Skeletal muscle cell (primary cell): ENCODE data around the gene CRTC1.
"Not testable (repeated sequence)": the region's sequence is repeated elsewhere in the genome, so short reads cannot be mapped to it uniquely, and the experiment has no call there.

ENCODE experiments used
- DNase-seq: peaks from one replicate; pipeline ENCODE4 v3.0.0-alpha.2; 2010; ENCODE audit warnings: low read depth
- H3K4me3 ChIP-seq: 2 replicates; pipeline ENCODE4 v1.5.1; 2011; ENCODE audit warnings: low read depth, mild to moderate bottlenecking, control low read depth, low read length, moderate library complexity

Gene CRTC1

GRCh38 chr19:18717601-18718000, 34.1 kb downstream of the CRTC1 start:
- DNase-seq = no peak
- no peak overlapping the region for H3K4me3 ChIP-seq

- no peak for DNase-seq
- no peak overlapping the region for H3K4me3 ChIP-seq
These were observed 34.6 kb downstream of the CRTC1 start for GRCh38 chr19:18718015-18718526.

- no peak overlapping the region for H3K4me3 ChIP-seq
- no peak for DNase-seq
These were observed 35.5 kb downstream of the CRTC1 start for GRCh38 chr19:18718846-18719458.

DNA sequence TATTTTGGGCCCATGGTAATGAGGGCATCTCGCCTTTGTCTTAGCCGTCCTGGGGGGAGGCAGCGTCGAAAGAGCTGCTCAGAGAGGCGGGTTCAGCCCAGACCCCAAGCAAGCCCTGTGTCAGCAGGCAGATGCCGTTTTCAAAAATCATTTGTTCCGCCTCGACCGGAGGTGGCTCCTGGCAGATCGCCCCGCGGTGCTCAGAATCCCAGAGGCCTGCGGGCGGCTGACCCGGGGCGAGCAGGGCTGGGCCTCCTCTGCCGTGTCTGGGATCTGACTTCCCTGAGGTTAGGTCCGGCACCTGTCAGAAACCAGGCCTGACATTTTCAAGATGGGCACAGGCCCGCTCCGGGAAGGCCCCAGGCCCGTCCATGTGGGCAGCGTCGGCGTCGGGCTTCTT, 36.1 kb downstream of the CRTC1 start:
- DNase-seq = no peak
- no peak overlapping the region for H3K4me3 ChIP-seq

DNA sequence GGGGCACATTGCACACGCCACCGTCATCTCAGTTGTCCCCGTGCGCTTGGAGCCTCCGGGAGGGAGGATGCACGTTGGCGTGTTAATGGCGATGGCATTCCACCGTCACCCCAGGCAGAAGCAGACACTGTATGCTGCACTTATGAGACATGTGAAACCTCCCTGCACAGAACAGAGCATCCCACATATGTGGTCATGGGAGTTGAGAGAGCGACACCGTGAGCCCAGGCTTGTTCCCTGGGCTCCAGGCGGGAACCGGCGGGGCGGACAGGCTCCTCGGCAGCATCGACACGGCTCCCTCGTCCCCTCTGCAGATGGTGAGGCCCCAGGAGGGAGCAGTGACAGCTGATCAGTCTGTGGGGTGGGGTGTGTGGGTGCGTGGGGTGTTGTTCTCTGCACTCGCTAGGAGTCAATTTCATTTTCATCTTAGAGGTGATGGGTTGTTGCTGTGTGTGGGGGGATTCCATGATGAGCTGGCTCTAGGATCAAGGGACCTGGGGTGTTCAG, 40.4 kb downstream of the CRTC1 start:
- DNase-seq = no peak

GRCh38 chr19:18725841-18726770, 42.6 kb downstream of the CRTC1 start:
- no peak overlapping the region for H3K4me3 ChIP-seq
- peak; percentile 33 for DNase-seq

More for the DNA sequence above, 40.4 kb downstream of the CRTC1 start:
- H3K4me3 ChIP-seq = no peak overlapping the region

DNA sequence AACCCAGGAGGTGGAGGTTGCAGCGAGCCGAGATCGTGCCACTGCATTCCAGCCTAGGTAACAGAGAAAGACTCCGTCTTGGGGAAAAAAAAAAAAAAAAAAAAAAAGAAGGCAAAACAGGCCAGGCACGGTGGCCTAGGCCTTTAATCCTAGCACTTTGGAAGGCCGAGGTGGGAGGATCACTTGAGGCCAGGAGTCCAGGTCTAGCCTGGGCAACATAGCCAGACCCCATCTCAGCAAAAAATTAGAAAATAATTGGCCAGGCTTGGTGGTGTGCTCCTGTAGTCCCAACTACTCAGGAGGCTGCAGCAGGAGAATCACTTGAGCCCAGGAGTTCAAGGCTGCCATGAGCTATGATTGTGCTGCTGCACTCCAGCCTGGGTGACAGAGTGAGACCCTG, 43.4 kb downstream of the CRTC1 start:
- no peak overlapping the region for H3K4me3 ChIP-seq
- DNase-seq = no peak

DNA sequence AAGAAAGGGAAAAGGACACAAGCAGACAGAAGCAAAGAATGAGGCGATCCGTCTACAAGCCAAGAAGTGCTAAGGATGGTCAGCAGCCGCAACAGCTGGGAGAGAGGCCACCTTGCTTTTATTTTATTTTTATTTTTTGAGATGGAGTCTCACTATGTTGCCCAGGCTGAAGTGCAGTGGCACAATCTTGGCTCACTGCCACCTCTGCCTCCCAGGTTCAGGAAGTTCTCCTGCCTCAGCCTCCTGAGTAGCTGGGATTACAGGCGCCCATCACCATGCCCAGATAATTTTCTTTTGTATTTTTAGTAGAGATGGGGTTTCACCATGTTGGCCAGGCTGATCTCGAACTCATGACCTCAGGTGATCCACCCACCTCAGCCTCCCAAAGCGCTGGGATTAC, 44.1 kb downstream of the CRTC1 start:
- not testable (repeated sequence) for H3K4me3 ChIP-seq, DNase-seq

DNA sequence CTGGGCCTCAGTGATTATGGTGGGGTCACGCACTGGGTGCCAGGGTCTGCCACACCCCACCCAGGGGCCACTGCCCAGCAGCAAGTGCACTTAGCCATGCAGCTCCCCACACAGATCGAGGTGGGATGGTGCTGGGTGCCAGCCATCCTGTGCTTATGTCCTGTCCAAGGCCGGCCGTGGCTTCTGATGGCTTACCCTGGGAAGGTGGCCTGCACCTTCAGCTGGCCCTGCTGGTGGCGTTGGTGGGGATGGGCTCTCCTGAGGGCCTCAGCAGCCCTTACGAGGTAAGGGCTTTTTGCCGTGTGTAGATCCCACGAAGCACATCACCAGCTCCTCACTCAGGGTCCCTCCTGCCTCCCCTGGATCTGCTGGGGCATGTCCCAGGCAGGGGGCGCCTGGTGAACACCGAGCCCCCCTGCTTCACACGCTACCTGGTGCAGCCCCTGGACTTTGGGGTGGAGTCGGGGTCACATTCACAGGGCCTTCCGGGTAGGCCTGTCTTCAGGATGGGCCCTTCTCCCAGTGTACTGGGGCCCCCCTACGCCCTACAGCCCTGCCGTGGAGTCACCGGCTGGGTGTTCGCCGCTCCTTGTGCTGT, 46.6 kb downstream of the CRTC1 start:
- no peak for DNase-seq
- H3K4me3 ChIP-seq = no peak overlapping the region

GRCh38 chr19:18730885-18731513, 47.5 kb downstream of the CRTC1 start:
- no peak overlapping the region for H3K4me3 ChIP-seq
- DNase-seq = no peak

GRCh38 chr19:18731562-18732008, 48.1 kb downstream of the CRTC1 start:
- no peak for DNase-seq
- H3K4me3 ChIP-seq = no peak overlapping the region

DNA sequence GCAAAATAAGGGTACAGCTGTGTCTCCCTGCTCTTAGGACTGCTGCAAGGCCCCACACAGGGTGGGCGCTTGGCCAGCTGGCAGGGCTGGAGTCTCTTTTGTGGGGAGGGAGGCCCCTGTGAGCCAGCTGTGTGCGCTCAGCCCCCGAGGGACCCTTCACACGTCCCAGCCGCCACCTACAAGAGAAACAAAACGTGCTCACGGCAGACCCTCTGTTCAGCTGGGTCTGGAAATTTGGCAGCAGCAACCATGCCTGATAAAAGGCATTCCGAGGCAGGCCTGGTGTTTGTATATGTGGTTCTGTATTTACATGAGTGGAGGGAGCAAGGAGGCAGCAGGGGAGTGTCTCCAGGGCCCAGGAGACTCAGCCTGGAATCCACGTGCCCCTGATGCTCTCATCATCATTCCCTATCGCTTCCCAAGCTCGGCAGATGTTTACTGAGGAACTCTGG, 49.7 kb downstream of the CRTC1 start:
- DNase-seq = peak; percentile 51
- no peak overlapping the region for H3K4me3 ChIP-seq

- not testable (repeated sequence) for H3K4me3 ChIP-seq, DNase-seq
These were observed 50.4 kb downstream of the CRTC1 start for GRCh38 chr19:18733762-18734332.

- DNase-seq = no peak
- no peak overlapping the region for H3K4me3 ChIP-seq
These were observed 51.8 kb downstream of the CRTC1 start for GRCh38 chr19:18735324-18735723.

DNA sequence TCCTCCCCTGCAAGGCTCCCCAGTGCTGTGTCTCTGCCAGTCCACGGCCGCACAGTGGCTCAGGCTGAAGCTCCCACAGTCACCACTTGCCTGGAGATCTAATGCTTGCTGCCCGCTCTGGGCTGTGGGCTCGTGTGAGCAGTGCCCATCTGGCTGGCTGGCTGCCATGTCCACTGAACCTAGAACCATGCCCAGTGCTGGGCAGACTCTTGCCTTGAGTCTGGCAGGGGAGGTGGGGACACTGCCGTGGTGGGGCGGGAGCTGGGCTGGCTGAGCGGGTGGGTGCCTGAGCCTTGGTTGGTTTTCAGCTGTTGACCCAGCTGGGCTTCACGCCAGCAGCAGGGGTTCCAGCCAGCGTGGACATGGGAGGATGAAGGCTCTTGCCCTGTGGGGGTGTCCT, 52.3 kb downstream of the CRTC1 start:
- no peak overlapping the region for H3K4me3 ChIP-seq
- no peak for DNase-seq

GRCh38 chr19:18736415-18737336, 53.2 kb downstream of the CRTC1 start:
- DNase-seq = no peak

GRCh38 chr19:18737337-18737953, 54.0 kb downstream of the CRTC1 start:
- DNase-seq = no peak
- H3K4me3 ChIP-seq = no peak overlapping the region

More at GRCh38 chr19:18736415-18737336, 53.2 kb downstream of the CRTC1 start:
- H3K4me3 ChIP-seq = no peak overlapping the region

DNA sequence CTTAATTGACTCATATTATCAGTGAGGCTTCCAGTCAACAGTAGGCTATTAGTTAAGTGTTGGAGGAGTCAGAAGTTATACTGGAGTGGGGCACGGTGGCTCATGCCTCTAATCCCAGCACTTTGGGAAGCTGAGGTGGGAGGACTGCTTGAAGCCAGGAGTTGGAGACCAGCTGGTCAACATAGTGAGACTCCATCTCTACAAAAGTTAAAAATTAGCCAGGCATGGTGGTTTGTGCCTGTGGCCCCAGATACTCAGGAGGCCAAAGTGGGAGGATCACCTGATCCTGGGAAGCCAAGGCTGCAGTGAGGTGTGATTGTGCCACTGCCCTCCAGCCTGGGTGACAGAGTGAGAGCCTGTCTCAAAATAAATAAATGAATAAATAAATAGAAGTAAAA, 54.5 kb downstream of the CRTC1 start:
- no peak overlapping the region for H3K4me3 ChIP-seq
- no peak for DNase-seq
